GM12873 (cell line): ENCODE data around the gene MOCS2.

ENCODE experiments used
- CTCF ChIP-seq: IDR thresholded peaks from 2 replicates; pipeline ENCODE4 v1.5.1; 2012; ENCODE audit warnings: low read depth, mild to moderate bottlenecking, moderate library complexity, low read length, control low read depth; ENCODE audit not compliant: insufficient read depth; ENCODE audit errors: missing control alignments

The MOCS2 gene

GRCh38 chr5:53111139-53111538 lies 1.6 kb upstream of the MOCS2 start:
- TF ChIP-seq CTCF = no peak

- TF ChIP-seq CTCF = no peak
Observed at GRCh38 chr5:53110156-53110555, 599 bp upstream of the MOCS2 start.

- no peak for TF ChIP-seq CTCF
Observed at GRCh38 chr5:53109056-53109442, 508 bp downstream of the MOCS2 start.

GRCh38 chr5:53105611-53106300 lies 3.8 kb downstream of the MOCS2 start:
- TF ChIP-seq CTCF = no peak

- no peak for TF ChIP-seq CTCF
Observed at GRCh38 chr5:53100606-53101005, 9.0 kb downstream of the MOCS2 start.

GRCh38 chr5:53099546-53099945 lies 10.0 kb downstream of the MOCS2 start:
- no peak for TF ChIP-seq CTCF

- peak; percentile 79 for TF ChIP-seq CTCF
Observed at GRCh38 chr5:53095931-53096525, 13.5 kb downstream of the MOCS2 start.
